DOHH2 (cell line): ENCODE data around the gene INPP4B.

Experiments used
- EZH2phosphoT487 ChIP-seq: fragments of 200-600 bp; sonication (generic); IDR thresholded peaks from 2 replicates; pipeline ENCODE4 v1.6.1; 2017; ENCODE audit warnings: borderline replicate concordance, mild to moderate bottlenecking, antibody characterized with exemption, low read length, moderate library complexity, mixed read lengths
- TF ChIP-seq, protein P1 (sequence below): fragments of 200-600 bp; sonication (generic); IDR thresholded peaks from one replicate; pipeline ENCODE4 v1.5.1; 2014; ENCODE audit warnings: antibody characterized with exemption, mild to moderate bottlenecking, low read depth, low read length; ENCODE audit not compliant: poor library complexity, severe bottlenecking

DNA sequence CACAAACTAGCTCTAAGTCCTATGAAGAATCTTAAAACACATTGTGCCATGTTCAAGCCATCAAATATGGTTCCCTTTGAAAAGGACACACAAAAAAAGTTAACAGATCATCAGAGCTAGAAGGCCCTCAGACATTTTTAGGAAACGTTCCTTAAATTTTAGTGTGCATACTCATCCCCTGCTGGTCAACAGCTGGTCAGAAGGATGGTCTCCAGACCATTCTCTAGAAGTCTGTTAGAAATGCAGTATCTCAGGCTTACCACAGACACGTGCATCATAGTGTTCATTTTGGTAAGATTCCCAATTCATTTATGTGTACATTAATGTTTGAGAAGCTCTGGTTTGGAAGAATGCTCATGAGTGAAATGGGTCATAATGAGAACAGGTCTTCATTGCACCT, 523.1 kb downstream of the INPP4B start:
- TF ChIP-seq, protein P1, sequence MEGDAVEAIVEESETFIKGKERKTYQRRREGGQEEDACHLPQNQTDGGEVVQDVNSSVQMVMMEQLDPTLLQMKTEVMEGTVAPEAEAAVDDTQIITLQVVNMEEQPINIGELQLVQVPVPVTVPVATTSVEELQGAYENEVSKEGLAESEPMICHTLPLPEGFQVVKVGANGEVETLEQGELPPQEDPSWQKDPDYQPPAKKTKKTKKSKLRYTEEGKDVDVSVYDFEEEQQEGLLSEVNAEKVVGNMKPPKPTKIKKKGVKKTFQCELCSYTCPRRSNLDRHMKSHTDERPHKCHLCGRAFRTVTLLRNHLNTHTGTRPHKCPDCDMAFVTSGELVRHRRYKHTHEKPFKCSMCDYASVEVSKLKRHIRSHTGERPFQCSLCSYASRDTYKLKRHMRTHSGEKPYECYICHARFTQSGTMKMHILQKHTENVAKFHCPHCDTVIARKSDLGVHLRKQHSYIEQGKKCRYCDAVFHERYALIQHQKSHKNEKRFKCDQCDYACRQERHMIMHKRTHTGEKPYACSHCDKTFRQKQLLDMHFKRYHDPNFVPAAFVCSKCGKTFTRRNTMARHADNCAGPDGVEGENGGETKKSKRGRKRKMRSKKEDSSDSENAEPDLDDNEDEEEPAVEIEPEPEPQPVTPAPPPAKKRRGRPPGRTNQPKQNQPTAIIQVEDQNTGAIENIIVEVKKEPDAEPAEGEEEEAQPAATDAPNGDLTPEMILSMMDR = no peak
- no peak for TF ChIP-seq EZH2phosphoT487
